PFSK-1 (cell line): ENCODE results near the gene CSNK2B.

Source experiments
- POLR2AphosphoS5 ChIP-seq: IDR thresholded peaks from 2 replicates; pipeline ENCODE4 v1.6.1; 2012; ENCODE audit warnings: low read depth, mild to moderate bottlenecking, control low read depth, low read length, moderate library complexity
- SIN3A ChIP-seq: IDR thresholded peaks from 2 replicates; pipeline ENCODE4 v1.6.1; 2012; ENCODE audit warnings: mild to moderate bottlenecking, low read length, moderate library complexity, borderline replicate concordance; ENCODE audit not compliant: insufficient read depth

GRCh38 chr6:31634969-31635575, 30.8 kb upstream of the CSNK2B start:
- TF ChIP-seq SIN3A (no peak), POLR2AphosphoS5 (no peak)
